HG03045 (cell line): Measurements from ENCODE around the gene ADH1C.
"Not testable (repeated sequence)": the region's sequence is repeated elsewhere in the genome, so short reads cannot be mapped to it uniquely, and the experiment has no call there.

ENCODE experiments used
- ATAC-seq: cut with Tn5 transposase; IDR thresholded peaks from one replicate; pipeline ENCODE4 v1.9.1; 2021; ENCODE audit warnings: mild to moderate bottlenecking, moderate library complexity; ENCODE audit not compliant: unreplicated experiment

The ADH1C gene

GRCh38 chr4:99352602-99353537 is at the start of gene ADH1C:
TSS of gene ADH1C (minus strand) at chr4:99352746. CDS start at chr4:99352675, 71 bp downstream.
- ATAC-seq: no peak

- no peak for ATAC-seq
Measured at GRCh38 chr4:99400831-99401230, 48.3 kb upstream of the ADH1C start.

GRCh38 chr4:99399017-99399416 is 46.5 kb upstream of the ADH1C start:
- ATAC-seq: no peak

GRCh38 chr4:99395595-99396364 is 43.2 kb upstream of the ADH1C start:
- ATAC-seq: no peak

GRCh38 chr4:99394896-99395295 is 42.4 kb upstream of the ADH1C start:
- no peak for ATAC-seq

GRCh38 chr4:99390055-99390454 is 37.5 kb upstream of the ADH1C start:
- no peak for ATAC-seq

GRCh38 chr4:99389606-99390005 is 37.1 kb upstream of the ADH1C start:
- no peak for ATAC-seq

GRCh38 chr4:99383833-99384392 is 31.4 kb upstream of the ADH1C start:
- ATAC-seq: no peak

GRCh38 chr4:99383399-99383798 is 30.9 kb upstream of the ADH1C start:
- no peak for ATAC-seq

- no peak for ATAC-seq
Measured at GRCh38 chr4:99382745-99383360, 30.3 kb upstream of the ADH1C start.

GRCh38 chr4:99381588-99382175 is 29.1 kb upstream of the ADH1C start:
- no peak for ATAC-seq

GRCh38 chr4:99379571-99379970 is 27.0 kb upstream of the ADH1C start:
- ATAC-seq: no peak

GRCh38 chr4:99378876-99379275 is 26.3 kb upstream of the ADH1C start:
- no peak for ATAC-seq

GRCh38 chr4:99377341-99377740 is 24.8 kb upstream of the ADH1C start:
- not testable (repeated sequence) for ATAC-seq

GRCh38 chr4:99372464-99372863 is 19.9 kb upstream of the ADH1C start:
- not testable (repeated sequence) for ATAC-seq

GRCh38 chr4:99367817-99368216 is 15.3 kb upstream of the ADH1C start:
- not testable (repeated sequence) for ATAC-seq

- no peak for ATAC-seq
Measured at GRCh38 chr4:99366491-99366890, 13.9 kb upstream of the ADH1C start.

- no peak for ATAC-seq
Measured at GRCh38 chr4:99362768-99363167, 10.2 kb upstream of the ADH1C start.

- no peak for ATAC-seq
Measured at GRCh38 chr4:99361899-99362275, 9.3 kb upstream of the ADH1C start.

- no peak for ATAC-seq
Measured at GRCh38 chr4:99361268-99361898, 8.8 kb upstream of the ADH1C start.
